ENCODE measurements around the gene CYSLTR1.
A peak's percentile ranks its signal among the peaks of the same experiment; 100 is the strongest.
"Not testable (repeated sequence)": the region's sequence is repeated elsewhere in the genome, so short reads cannot be mapped to it uniquely, and the experiment has no call there.

The CYSLTR1 gene

GRCh38 chrX:78327370-78328086 is at the start of gene CYSLTR1:
Gene CYSLTR1 (minus strand): TSS chrX:78327611. CDS start chrX:78273746, 53,865 bp downstream.
- DNase-seq, result no peak

GRCh38 chrX:78377186-78377585 is 49.8 kb upstream of the CYSLTR1 start:
- no peak for DNase-seq

GRCh38 chrX:78375894-78376293 is 48.5 kb upstream of the CYSLTR1 start:
- peak; percentile 4 for DNase-seq

- DNase-seq, result peak; percentile 2
Measured at GRCh38 chrX:78366576-78366975, 39.2 kb upstream of the CYSLTR1 start.

GRCh38 chrX:78357342-78358055 is 30.1 kb upstream of the CYSLTR1 start:
- DNase-seq, result peak; percentile 49

- peak; percentile 55 for DNase-seq
Measured at GRCh38 chrX:78333521-78333920, 6.1 kb upstream of the CYSLTR1 start.

GRCh38 chrX:78331708-78332107 is 4.3 kb upstream of the CYSLTR1 start:
- no peak for DNase-seq

- no peak for DNase-seq
Measured at GRCh38 chrX:78330540-78330939, 3.1 kb upstream of the CYSLTR1 start.

GRCh38 chrX:78330068-78330467 is 2.7 kb upstream of the CYSLTR1 start:
- peak; percentile 41 for DNase-seq

GRCh38 chrX:78329486-78329885 is 2.1 kb upstream of the CYSLTR1 start:
- no peak for DNase-seq

GRCh38 chrX:78326401-78326800 is 1.0 kb downstream of the CYSLTR1 start:
- DNase-seq, result no peak

GRCh38 chrX:78322863-78323262 is 4.5 kb downstream of the CYSLTR1 start:
- DNase-seq, result no peak

GRCh38 chrX:78321809-78322208 is 5.6 kb downstream of the CYSLTR1 start:
- peak; percentile 35 for DNase-seq

GRCh38 chrX:78316265-78316664 is 11.1 kb downstream of the CYSLTR1 start:
- DNase-seq, result no peak

- no peak for DNase-seq
Measured at GRCh38 chrX:78315745-78316144, 11.7 kb downstream of the CYSLTR1 start.

GRCh38 chrX:78314561-78314960 is 12.8 kb downstream of the CYSLTR1 start:
- peak; percentile 11 for DNase-seq

GRCh38 chrX:78313526-78313925 is 13.9 kb downstream of the CYSLTR1 start:
- DNase-seq, result no peak

- DNase-seq, result peak; percentile 16
Measured at GRCh38 chrX:78307665-78308064, 19.7 kb downstream of the CYSLTR1 start.

- no peak for DNase-seq
Measured at GRCh38 chrX:78303086-78303485, 24.3 kb downstream of the CYSLTR1 start.

- not testable (repeated sequence) for DNase-seq
Measured at GRCh38 chrX:78300933-78301332, 26.5 kb downstream of the CYSLTR1 start.

- DNase-seq, result no peak
Measured at GRCh38 chrX:78283511-78283910, 43.9 kb downstream of the CYSLTR1 start.

GRCh38 chrX:78237127-78237526 is 90.3 kb downstream of the CYSLTR1 start:
- DNase-seq, result no peak

- not testable (repeated sequence) for DNase-seq
Measured at GRCh38 chrX:78226047-78226446, 101.4 kb downstream of the CYSLTR1 start.

Measured in DMS53 (cell line).